Measurements from ENCODE around the gene FER.

GRCh38 chr5:108898707-108899106 is 151.0 kb downstream of the FER start:
- TF ChIP-seq CTCF (IDR thresholded peaks at IDR 0.05) (no peak), POLR2A (IDR thresholded peaks at IDR 0.05) (no peak)
